Transverse colon (tissue), 4 donors: ENCODE measurements around the gene LRRC8C. TPM values are rescaled to one million over a fixed set of nuclear protein-coding genes. Genes with fewer than 3 reads are reported as not detected.

Experiments used
- DNase-seq: peaks from one replicate; pipeline ENCODE4 v3.0.0-alpha.2; 2019
- H3K27ac ChIP-seq, 4 donors: fragments of 200-600 bp; sonication (generic); 2 replicates each; pipeline ENCODE4 v1.5.1; 2016 to 2018; ENCODE audit warnings: inconsistent platforms in 4 of 4
- H3K27me3 ChIP-seq: fragments of 200-600 bp; sonication (generic); 2 replicates; pipeline ENCODE4 v1.5.1; 2017; ENCODE audit warnings: inconsistent platforms
- H3K36me3 ChIP-seq, 4 donors: fragments of 200-600 bp; sonication (generic); 2 replicates each; pipeline ENCODE4 v1.5.1; 2017 to 2019; ENCODE audit warnings: inconsistent platforms in 4 of 4
- H3K4me1 ChIP-seq, 4 donors: fragments of 200-600 bp; sonication (generic); 2 replicates each; pipeline ENCODE4 v1.5.1; 2017 to 2020; ENCODE audit warnings: inconsistent platforms in 4 of 4
- H3K4me3 ChIP-seq, 4 donors: fragments of 200-600 bp; sonication (generic); 1 replicate in 1 of 4; 2 replicates in 3 of 4; pipeline versions ENCODE4 v1.5.1 to v1.6.1; 2017 to 2019; ENCODE audit warnings: inconsistent platforms in 4 of 4
- H3K9me3 ChIP-seq, 2 donors: fragments of 200-600 bp; sonication (generic); 2 replicates each; pipeline ENCODE4 v1.5.1; 2017 to 2019; ENCODE audit warnings: inconsistent platforms in 2 of 2
- EP300 ChIP-seq: sonication (generic); formaldehyde crosslinking; IDR thresholded peaks from one replicate; pipeline ENCODE4 v1.6.1; 2017; ENCODE audit warnings: antibody characterized with exemption, low read depth
- POLR2A ChIP-seq: fragments of 450-650 bp; IDR thresholded peaks from one replicate; pipeline ENCODE4 v1.6.1; 2016; ENCODE audit warnings: antibody characterized with exemption, mild to moderate bottlenecking, moderate library complexity
- POLR2AphosphoS5 ChIP-seq, 3 donors: sonication (generic); formaldehyde crosslinking; IDR thresholded peaks; one replicate each; pipeline ENCODE4 v1.6.1; 2016; ENCODE audit warnings: antibody characterized with exemption in 3 of 3
- whole genome bisulfite sequencing, 2 donors: methylation state at CpG; one replicate each; pipeline ENCODE4 v1.1.5; 2018; ENCODE audit warnings: low coverage in 1 of 2; 5-methylcytosine and 5-hydroxymethylcytosine counted together
- in situ Hi-C, 4 donors: fragments of 200-750 bp; cut with MboI; loops; one replicate each; pipeline versions ENCODE4 v1.15.0 to v1.15.1; 2017; ENCODE audit warnings: low sequenced_read_pairs in 3 of 4, low pct_ligation_motif_present in 1 of 4, low pct_unique_long_range_greater_than_20kb in 1 of 4
- intact Hi-C: fragments of 100-400 bp; cut with DNase I; formaldehyde crosslinking; loops from one replicate; pipeline ENCODE4 v1.15.1; 2023; ENCODE audit warnings: low total_unique reads
- total RNA-seq, 4 donors: library from RNA; depleted of rRNA; stranded (reverse); fragments of >200 nt; gene quantifications; one replicate each; pipeline ENCODE4 v1.1.0, GENCODE V29; 2016
- TF ChIP-seq, protein P1 (sequence below), 5 experiments: fragments of 200-600 bp in 3 of 5; fragments of 450-650 bp in 2 of 5; sonication (generic) in 3 of 5; IDR thresholded peaks; 1 replicate in 2 of 5; 2 replicates in 3 of 5; pipeline ENCODE4 v1.5.1; 2016 to 2017; ENCODE audit warnings: antibody characterized with exemption in 5 of 5, inconsistent platforms in 3 of 5, mild to moderate bottlenecking in 2 of 5, moderate library complexity in 1 of 5

The LRRC8C gene
- total RNA-seq, 4 donors from 2014 or later, result 2.4 to 4.4 (median 2.7) TPM

DNA sequence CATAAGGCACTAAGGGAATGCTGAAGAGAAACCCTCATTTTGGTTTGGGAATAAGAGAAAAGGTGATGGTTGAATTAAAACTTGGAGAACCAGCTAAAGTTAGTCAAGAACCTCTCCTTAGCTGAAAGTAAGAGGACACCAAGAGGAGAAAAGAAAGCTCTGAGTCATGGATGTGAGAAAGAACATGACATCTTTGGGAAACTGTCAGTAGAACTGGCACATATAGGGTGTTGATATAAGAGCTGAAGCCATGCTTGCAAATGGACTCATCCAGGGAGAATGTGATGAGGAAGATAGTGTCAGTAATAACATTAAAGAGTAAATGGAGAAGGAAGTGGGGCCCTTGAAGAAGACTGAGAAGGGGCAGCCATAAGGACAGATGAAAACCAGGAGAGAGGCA is 54.3 kb downstream of the LRRC8C start:
- Histone ChIP-seq H3K27ac (no peak overlapping the region), H3K9me3 (no peaks in the 10 kb centered on the region)
- intact Hi-C loops, result no loop called here

DNA sequence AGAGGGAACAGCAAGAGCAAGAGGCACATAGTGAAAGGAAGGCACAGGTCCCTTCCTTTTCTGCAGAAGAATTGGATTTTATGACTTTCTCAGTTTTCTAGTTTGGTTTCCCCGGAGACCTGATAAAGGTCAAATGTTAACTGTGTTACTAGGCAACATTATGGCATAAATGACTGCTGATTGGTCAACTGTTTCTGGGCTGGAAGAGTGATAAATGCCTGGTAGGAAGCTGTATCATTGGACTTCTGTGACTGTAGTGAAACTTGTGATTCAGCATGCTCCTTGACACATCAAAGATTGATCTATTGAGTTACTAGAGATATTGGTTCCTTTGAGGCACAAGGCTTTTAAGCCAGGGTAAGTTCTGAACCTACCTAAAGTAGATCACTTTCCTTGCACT is 55.7 kb downstream of the LRRC8C start:
- DNase-seq, result no peak
- peaks cover 0 to 17% (median 0%) of the 10 kb centered on the region in 4 donors for H3K4me1 ChIP-seq
- H3K9me3 ChIP-seq, result no peaks in the 10 kb centered on the region
- in situ Hi-C loops, result no loop called here
- no peaks in the 10 kb centered on the region for H3K36me3 ChIP-seq
- intact Hi-C loops, result no loop called here
- no peak overlapping the region for H3K4me3 ChIP-seq
- H3K27me3 ChIP-seq, result no peaks in the 10 kb centered on the region
- 50 to 60% methylated on average over 1 of the region's 1 CpG for WGBS, 2 donors
- TF ChIP-seq, protein P1, sequence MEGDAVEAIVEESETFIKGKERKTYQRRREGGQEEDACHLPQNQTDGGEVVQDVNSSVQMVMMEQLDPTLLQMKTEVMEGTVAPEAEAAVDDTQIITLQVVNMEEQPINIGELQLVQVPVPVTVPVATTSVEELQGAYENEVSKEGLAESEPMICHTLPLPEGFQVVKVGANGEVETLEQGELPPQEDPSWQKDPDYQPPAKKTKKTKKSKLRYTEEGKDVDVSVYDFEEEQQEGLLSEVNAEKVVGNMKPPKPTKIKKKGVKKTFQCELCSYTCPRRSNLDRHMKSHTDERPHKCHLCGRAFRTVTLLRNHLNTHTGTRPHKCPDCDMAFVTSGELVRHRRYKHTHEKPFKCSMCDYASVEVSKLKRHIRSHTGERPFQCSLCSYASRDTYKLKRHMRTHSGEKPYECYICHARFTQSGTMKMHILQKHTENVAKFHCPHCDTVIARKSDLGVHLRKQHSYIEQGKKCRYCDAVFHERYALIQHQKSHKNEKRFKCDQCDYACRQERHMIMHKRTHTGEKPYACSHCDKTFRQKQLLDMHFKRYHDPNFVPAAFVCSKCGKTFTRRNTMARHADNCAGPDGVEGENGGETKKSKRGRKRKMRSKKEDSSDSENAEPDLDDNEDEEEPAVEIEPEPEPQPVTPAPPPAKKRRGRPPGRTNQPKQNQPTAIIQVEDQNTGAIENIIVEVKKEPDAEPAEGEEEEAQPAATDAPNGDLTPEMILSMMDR (IDR thresholded peaks at IDR 0.05), result no peak
- no peak for TF ChIP-seq POLR2AphosphoS5 (IDR thresholded peaks at IDR 0.05)
- TF ChIP-seq EP300, result no peak
- TF ChIP-seq POLR2A, result no peak
- H3K27ac ChIP-seq, result no peak overlapping the region

More for the DNA sequence above, 54.3 kb downstream of the LRRC8C start:
- Histone ChIP-seq H3K4me3 (no peak overlapping the region), H3K27me3 (no peaks in the 10 kb centered on the region), H3K36me3 (no peaks in the 10 kb centered on the region), H3K4me1 (peaks cover 0 to 6% (median 0%) of the 10 kb centered on the region in 4 donors)
- in situ Hi-C loops, result no loop called here
- DNase-seq, result no peak
- TF ChIP-seq EP300, result no peak
- no peak for TF ChIP-seq POLR2AphosphoS5 (IDR thresholded peaks at IDR 0.05)
- TF ChIP-seq, protein P1 (IDR thresholded peaks at IDR 0.05), result no peak
- no peak for TF ChIP-seq POLR2A

DNA sequence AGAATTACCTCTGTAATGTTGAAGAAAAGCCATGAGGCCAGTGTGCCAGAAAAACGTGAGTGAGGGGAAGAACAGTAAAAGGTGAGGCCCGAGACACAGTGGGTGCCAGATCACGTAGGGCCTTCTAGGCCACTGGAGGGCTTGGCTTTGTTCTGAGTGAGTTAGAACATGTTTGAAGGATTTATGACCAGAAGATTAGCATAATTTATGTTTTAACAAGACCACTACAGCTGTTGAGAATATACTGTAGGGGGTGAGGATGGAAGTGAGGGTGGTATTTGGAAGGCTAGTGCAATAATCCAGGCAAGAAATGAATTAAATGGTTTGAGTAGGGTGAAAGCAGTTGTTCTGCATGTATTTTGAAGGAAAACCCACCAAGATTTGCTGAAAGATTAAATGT is 56.3 kb downstream of the LRRC8C start:
- no peak for DNase-seq
- no peak for TF ChIP-seq EP300
- TF ChIP-seq POLR2A, result no peak
- TF ChIP-seq POLR2AphosphoS5 (IDR thresholded peaks at IDR 0.05), result no peak
- TF ChIP-seq, protein P1 (IDR thresholded peaks at IDR 0.05), result no peak
- in situ Hi-C loops, result no loop called here
- Histone ChIP-seq H3K4me1 (peaks cover 0 to 21% (median 0%) of the 10 kb centered on the region in 4 donors), H3K36me3 (no peaks in the 10 kb centered on the region), H3K27me3 (no peaks in the 10 kb centered on the region), H3K9me3 (no peaks in the 10 kb centered on the region), H3K4me3 (no peak overlapping the region), H3K27ac (no peak overlapping the region)
- intact Hi-C loops, result no loop called here
- WGBS, 2 donors, result 84 to 100% methylated on average over 2 to 3 of the region's 3 CpGs

DNA sequence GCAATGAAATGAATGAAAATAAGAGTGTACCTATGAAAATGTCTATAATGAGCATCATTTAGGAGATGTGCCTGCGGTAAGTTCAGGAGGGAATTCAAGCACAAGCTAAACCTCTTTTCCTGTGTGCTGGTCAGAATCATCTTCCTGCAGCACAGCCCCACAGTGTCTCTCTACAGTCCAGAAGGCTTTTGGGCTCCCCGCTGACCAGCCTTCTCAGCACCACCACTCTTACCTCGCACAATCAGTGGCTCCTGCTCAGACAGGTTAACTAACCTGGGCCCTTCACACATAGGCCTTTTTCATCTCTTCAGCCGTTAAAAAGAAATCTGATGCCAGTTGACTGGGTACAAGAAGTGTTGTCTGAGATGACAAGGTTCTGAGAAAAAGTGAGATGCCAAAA is 57.7 kb downstream of the LRRC8C start:
- in situ Hi-C loops (no loop called here), intact Hi-C loops (no loop called here)
- Histone ChIP-seq H3K9me3 (no peaks in the 10 kb centered on the region), H3K27ac (no peak overlapping the region), H3K36me3 (no peaks in the 10 kb centered on the region), H3K4me1 (peaks cover 0 to 21% (median 0%) of the 10 kb centered on the region in 4 donors), H3K4me3 (no peak overlapping the region), H3K27me3 (no peaks in the 10 kb centered on the region)
- no peak for DNase-seq
- TF ChIP-seq POLR2AphosphoS5 (IDR thresholded peaks at IDR 0.05) (no peak), EP300 (no peak), POLR2A (no peak)
- TF ChIP-seq, protein P1 (IDR thresholded peaks at IDR 0.05), result no peak
- WGBS, 2 donors, result 93 to 96% methylated on average over 4 of the region's 4 CpGs
